ENCODE results near the gene SMCO4.

SMCO4 gene

DNA sequence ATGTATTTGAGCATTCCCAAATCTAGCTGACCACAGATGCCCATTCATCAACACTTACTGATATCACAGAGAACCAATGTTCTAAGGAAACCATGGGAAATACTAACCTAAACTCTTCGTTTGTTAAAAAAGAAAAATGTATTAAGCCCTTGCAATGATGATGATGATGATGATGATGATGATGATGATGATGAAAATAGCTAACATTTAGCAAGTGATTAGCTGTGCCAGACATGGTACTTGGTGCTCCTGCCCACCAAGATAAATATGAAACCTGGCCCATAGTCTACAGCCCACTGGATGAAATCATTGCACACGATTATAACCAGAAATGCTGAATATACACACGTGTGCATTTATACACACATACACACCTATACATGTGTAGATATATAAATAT is 37.5 kb downstream of the SMCO4 start:
- DNase-seq (ENCODE audit: low read depth in 3 of 3, low spot score in 1 of 3) = no peak

DNA sequence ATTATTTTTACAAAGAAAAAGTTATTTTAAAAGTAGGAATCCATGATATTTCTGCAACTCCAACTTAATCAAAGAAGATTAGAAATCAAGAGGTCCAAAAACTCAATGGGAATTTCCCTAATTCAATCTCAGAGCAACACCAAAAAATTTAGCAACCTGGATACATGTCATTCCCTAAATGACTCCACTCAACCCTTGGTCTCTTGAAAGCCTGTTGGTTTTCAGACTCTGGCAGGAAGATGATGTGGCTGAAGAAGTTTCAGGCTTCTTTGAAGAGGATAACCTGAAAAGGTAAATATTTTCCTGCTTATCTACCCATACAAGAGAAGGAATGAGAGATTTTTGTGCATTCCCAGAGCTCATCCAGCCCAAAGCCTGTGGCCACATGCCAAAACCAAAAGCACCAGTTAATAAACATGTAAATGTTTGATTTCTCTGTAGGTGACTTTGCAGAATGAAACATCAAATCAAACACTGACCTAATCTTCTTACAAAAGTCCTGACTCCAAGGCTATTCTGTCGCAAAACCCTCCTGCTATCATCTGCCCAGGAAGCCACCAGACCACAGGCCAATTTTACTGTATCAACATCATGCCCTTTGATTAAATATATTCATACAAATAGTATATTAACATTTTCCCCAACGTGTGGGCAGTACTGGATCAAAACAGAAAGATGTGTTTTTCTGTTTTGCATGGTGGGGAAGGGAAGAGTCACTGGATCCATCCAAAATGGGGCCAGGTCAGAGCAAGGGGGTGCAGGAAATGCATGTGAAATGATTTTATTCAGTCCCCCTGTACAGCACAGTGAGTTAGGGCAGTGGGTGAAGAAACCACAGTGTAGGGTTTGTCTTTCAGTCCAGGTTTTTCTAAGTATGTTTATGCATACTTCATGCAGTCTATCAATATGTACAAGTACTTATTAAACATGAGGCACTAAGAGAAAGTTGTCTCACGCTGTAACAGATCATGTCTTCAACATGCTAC is 38.8 kb downstream of the SMCO4 start:
- no peak for DNase-seq (ENCODE audit: low read depth in 3 of 3, low spot score in 1 of 3)

DNA sequence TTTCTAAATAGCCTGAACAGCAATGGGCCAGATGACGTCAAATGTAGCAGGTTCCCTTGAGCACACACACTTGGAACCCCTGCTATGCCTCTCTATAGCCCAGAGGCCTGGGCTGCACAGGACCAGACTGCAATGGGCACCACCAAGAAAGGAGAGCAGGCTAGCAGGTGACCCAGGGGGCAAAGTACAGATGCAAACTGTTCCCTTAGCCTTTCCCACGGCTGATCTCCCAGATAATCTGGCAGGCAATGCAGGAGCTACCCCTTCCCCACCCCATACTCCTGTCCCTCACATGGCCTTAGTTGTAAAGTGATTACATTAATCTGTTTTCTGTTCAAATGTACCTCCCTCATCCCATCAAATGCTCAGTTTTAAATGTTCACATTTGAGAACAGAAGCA is 41.3 kb downstream of the SMCO4 start:
- no peak for DNase-seq (ENCODE audit: low read depth in 3 of 3, low spot score in 1 of 3)

DNA sequence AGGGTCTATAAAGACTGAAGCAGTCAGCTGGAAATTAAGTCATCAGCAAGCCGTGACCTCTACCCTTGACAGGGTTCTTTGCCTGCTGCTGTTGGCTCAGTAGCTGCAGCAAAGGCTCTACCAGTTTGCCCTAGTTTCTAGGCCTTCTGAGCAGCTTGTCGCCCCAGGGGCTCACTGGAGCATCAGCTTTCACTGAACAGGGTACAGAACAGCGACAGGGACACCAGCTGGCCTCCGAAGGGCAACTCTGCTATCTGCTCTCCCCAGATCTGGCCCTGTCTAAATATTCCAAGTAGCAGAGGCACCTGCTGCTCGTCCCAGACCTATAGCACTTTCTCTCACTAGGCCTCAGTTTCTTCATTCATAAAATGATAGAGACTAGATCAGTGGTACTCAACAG is 42.4 kb downstream of the SMCO4 start:
- no peak for DNase-seq (ENCODE audit: low read depth in 3 of 3, low spot score in 1 of 3)

DNA sequence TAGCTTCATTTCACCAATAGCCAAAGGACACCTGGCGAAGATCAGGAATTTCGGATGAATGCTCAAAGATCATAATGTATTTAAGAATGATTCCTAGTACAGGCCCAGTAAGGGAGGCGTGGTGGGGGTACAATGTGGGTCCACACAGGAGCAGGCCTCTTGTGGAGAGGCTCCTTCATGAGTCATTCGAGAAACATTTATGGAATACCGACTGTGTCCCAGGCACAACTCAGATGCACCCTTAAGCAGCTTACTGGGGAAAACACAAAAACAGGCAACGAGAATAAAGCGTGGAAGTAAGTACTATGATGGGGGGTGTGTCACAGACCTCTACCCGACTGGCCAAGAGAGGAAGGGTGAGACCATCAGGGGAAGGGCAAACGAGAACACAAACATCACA is 44.5 kb downstream of the SMCO4 start:
- no peak for DNase-seq (ENCODE audit: low read depth in 3 of 3, low spot score in 1 of 3)

DNA sequence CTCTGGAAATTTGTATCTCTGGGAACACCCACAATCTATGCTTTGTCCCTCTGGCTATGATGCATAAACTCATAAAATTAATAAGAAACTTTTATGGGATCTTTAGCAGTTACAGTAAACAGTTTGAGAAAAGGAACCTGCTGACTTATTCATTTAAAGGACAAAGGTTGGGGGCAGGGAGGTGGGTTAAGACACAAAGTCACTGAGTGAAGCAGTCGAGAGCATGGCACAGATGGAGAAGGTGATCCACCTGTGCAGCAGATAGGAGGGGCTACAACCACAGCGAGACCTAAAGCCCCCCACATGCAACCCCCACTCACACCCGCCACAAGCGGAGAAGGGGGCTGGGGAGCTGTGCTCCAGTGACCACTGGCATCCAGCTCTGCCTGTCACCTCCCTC is 45.0 kb downstream of the SMCO4 start:
- no peak for DNase-seq (ENCODE audit: low read depth in 3 of 3, low spot score in 1 of 3)

DNA sequence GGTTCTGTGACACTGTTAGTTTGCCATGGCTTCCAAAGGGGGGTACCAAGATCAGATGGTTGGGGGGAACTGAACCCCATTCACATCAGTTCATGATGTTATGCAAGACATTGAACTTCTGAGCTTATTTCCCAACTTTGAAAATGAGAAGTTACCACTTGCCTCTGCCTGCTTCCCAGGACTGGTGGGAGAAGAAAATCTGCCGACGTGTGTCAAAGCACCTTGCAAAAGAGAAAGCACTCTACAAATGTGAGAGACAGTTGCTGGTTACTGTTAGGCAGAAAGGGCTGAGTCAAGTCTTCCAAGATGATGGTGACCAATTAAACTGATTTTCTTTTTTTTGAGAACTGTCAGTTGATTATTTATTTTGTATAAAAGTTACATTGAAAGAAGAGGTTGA is 45.6 kb downstream of the SMCO4 start:
- no peak for DNase-seq (ENCODE audit: low read depth in 3 of 3, low spot score in 1 of 3)

DNA sequence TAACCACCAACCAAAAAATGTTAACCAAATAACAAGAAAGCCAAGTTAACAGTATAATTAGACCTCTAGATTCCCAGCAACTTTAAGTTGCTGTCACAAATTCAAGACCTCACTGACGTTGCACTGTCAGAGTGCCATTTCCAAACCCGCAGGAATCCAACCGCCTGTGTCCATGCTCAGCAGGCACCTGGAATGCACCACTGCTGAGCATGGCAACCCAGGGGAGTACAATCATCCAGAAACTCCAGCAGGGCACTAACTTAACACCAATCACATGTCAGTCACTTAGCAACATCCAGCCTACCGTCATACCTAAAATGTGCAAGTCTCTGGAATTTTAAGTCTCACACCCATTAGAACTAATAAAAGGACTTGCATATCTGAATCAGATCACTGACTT is 48.8 kb downstream of the SMCO4 start:
- DNase-seq (ENCODE audit: low read depth in 3 of 3, low spot score in 1 of 3) = no peak

DNA sequence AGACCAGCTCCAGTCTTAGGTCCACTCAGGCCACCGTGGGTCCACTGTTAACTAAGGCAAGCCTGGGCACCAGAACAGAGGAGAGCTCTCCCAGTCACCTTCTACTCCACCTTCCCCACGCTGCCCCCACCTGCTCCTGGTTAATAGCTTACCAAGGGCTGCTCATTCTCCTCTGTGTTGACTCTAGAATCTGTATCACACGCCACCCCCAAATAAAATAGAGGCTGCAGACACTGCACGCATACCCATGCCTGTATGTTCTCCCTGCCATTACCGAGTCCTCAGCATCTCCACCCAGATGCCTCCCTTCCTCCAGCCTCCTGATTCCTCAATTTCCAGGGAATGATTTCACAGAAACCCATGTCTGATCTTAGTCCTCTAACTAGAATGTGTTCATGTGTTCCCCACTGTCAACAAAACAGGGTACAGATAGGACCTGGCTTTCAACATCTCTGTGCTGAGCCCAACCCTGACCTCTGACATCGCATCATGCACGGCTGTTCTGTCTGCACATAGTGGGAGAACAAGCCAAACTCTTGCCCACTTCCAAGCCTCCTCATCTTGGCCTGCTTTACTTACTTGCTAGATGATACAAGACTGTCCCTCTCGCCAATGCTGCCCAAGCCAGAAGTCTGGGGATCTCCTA is 49.8 kb downstream of the SMCO4 start:
- no peak for DNase-seq (ENCODE audit: low read depth in 3 of 3, low spot score in 1 of 3)

DNA sequence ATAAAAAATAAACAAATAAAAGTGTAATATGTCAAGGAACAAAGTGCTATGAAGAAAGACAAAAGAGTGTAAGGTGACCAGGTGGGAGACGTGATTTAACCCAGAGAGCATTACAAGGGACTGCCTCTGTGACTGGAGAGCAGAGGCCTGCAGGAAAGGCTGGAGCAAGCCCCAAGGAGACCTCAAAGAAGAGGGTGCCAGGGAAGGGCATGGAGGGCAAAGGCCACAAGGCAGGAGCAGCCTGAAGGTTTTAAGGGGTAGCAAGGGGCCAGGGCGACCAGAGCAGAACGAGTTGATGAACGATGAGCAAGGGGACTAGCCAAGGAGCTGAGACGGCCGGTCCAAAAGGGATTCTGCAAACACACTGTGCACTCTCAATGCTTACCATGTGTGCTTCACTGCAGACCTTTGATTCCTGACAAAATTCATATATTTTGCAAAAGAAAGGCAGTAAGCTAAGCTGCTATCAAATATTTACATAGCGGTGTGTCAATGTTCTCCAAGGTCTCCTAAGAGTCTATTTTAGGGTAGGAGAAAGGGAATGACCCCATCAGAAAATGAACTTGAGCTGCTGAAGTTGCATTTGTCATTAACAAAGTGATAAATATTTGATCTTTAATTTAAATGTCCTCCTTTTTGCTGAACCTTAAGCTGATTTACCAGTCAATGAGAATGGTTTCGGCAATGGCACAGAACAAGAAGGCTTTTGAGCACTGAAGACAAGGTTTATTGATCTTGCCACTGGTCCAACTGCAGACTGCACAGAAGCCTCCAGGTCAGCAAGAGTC is 50.5 kb downstream of the SMCO4 start:
- no peak for DNase-seq (ENCODE audit: low read depth in 3 of 3, low spot score in 1 of 3)

DNA sequence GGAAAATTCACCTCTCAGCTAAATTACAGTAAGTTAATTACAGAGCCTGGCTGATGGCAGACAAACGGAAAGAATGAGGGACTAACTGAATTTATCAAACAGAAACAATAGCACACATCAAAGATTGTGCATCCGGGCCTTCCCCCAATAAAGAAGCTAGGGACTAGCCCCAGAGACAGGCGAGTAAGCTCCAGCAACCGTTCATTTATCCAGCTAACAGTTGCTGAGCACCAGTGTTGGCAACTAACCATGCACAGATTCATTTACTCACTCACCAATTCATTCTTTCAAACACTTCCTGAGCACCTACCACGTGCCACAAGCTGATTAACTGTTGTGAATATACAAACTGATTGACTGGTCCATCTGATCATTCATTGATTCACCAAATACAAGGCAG is 51.2 kb downstream of the SMCO4 start:
- DNase-seq (ENCODE audit: low read depth in 3 of 3, low spot score in 1 of 3) = no peak

DNA sequence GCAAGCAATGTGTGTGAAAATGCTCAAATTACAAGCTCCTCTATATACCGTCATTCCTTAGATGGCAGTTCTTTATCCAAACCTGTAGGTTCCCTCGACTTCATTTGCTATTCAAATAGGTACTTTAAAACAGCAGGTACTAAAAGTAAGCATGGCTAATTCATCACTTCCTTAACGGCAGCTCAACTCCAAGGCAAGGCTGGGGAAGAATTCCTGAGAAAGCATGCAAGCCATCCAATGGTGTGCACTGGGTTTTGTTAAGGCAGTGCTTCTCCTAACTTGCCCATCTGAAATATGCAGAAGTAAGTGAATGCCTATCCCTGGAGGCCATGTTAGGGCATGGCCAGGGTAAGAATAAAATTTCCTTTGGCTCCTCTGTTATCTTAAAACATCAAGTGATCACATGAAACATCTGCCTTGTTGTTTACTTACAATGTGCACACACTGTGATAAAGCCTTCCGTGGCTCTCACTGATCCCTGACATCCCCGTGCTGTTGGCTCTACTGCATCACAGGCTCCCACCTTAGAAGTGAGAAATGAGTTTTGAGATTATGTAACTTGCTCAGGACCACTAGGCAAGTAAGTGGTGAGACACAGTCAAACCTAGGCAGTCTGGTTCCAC is 52.1 kb downstream of the SMCO4 start:
- DNase-seq (ENCODE audit: low read depth in 3 of 3, low spot score in 1 of 3) = no peak

DNA sequence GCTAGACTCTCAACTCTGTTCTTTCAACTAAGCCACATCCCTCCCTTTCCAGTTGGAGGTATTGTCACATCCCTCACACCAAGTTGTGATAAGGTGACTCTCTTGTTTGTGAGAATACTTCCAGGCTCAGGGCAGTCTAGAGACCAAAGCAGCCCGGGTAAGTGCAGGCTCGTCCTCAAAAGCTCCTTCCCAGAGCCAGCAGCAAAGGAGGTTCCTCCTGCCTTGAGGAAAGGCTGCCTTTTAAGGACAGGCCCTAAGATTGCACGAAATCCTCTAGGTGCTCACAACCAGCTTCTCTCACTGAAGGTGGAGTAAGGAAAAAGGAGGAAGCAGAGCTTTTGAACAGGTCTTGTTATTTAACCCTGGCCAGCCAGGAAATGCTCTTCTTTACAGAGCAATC is 53.4 kb downstream of the SMCO4 start:
- DNase-seq (ENCODE audit: low read depth in 3 of 3, low spot score in 1 of 3) = no peak

DNA sequence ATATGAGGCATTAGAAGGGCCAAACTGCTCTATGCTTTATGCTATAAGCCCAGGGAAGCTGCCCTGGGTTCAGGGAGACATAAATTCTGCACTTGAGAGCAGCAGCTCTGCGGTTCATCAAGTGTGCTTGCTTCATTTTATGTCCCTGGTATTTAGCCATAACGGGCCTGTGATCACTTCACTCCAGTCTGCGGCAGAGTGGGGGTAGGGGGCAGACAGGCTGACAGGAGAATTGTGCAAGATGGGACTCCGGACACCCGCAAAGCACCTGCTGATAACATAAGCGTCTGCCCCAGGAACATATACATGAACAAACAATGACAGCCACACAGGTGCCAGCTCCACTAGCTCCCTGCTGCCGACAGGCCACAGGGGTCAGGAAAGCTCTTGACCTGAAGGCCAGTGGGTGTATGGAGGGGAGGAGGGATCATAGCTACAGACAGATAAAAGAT is 56.1 kb downstream of the SMCO4 start:
- no peak for DNase-seq (ENCODE audit: low read depth in 3 of 3, low spot score in 1 of 3)

DNA sequence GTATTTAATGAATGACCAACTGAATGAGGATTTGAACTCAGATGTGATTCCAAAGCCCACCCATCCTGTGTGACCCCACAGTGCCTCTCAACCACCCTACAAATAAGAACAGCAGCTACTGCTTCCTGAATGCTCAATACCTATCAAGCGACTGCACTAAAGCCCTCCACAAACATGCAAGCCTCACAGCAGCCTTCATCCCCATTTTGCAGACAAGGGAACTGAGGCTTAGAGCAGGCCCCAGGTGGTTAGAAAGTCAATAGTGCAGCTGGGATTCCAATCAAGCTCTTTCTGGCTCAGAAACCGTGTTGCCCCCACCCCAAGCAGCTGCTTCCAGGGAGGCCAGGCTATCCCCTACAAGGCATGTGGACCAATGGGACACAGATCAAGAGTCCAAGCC is 57.2 kb downstream of the SMCO4 start:
- DNase-seq (ENCODE audit: low read depth in 3 of 3, low spot score in 1 of 3) = no peak

DNA sequence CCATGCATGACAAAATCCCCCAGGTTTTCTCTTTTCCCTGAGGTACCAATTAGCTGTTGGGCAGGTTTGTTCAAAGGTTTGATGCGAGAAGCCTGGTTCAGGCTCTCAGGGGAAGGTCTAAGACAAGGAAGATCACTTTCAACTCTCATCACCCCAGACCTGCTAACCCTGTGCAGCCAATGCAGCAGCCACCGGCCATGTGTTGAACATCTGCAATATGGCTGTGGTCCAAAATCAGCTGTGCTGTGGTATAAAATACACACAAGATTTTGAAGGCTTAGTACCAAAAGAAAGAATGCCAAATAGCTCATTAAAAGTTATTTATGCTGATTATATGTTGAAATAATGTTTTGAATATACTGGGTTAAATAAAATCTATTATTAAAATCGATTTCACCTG is 58.5 kb downstream of the SMCO4 start:
- no peak for DNase-seq (ENCODE audit: low read depth in 3 of 3, low spot score in 1 of 3)

DNA sequence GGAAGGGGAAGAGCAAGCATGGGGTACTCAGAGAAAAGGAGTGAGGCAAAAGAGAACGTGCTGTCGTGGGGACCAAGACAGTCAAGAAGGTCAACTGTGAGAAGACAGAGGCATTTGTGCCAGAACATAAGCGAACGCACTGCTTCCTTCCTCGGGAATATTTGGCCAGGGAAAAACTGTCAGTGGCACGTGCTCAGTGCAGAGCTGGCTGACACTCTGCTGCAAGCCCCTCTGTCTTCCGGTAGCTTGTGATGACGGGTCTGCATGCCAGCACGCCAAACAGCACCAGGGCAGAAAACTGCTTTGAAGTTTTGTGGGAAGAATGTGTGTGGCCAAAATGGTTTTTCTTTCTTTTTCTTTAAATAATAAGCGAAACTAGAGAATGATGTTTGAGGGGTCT is 60.6 kb downstream of the SMCO4 start:
- DNase-seq (ENCODE audit: low read depth in 3 of 3, low spot score in 1 of 3) = no peak

DNA sequence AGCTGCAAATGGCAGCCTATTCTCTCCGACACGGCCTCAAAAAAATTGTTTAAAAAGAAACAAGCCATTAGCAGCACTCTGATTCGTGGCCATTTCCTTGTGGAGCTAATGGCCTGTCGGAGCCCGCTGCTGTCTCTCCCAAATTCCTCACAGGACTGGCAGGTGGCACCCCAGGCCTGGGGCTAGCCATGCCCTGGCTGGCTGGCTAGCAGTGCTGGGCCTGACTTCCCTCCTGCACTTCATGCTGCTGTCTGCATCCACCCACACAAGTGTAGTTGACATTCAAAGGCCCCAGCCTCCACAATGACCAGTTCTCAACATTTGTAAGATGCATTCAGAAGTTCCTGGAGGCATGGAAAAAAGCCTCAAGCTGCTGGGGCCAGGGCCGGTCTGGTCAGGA is 61.5 kb downstream of the SMCO4 start:
- DNase-seq (ENCODE audit: low read depth in 3 of 3, low spot score in 1 of 3) = no peak

DNA sequence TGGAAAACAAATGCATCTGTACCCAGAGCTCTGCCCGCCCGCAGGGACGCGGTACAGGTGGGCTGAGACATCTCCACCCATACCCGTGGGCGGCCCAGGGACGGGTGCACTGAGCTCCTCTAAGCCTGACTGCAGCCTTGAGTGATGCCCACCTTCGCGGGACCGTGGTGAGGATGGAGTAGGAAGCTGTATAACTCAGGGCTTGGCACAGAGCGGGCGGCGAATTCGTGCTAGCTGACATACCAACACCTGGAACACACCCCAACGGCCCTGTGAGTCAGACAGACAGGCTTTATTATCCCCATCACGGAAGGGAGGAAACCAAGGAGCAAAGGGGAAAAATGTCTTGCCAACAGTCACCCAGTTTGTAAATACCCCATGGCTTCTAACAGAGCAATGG is 61.9 kb downstream of the SMCO4 start:
- no peak for DNase-seq (ENCODE audit: low read depth in 3 of 3, low spot score in 1 of 3)

DNA sequence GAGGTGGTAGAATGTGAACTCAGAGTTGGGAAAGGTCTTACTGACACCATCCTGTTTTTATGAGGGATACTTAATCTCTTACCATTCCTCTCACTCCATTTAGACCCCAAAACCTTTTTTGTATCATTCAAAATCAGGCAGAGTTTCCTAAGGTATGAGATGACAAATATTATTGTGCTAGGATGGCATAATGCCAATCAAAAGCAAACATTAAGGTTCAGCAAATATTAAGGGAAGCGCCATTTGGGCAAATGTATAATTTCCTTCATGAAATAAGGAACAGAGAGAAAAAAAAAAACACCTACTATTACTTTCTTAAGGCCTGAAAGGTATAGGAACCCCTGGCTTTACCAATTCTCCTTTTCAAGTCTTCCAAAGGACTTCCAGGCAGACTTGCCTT is 62.4 kb downstream of the SMCO4 start:
- DNase-seq (ENCODE audit: low read depth in 3 of 3, low spot score in 1 of 3) = no peak

DNA sequence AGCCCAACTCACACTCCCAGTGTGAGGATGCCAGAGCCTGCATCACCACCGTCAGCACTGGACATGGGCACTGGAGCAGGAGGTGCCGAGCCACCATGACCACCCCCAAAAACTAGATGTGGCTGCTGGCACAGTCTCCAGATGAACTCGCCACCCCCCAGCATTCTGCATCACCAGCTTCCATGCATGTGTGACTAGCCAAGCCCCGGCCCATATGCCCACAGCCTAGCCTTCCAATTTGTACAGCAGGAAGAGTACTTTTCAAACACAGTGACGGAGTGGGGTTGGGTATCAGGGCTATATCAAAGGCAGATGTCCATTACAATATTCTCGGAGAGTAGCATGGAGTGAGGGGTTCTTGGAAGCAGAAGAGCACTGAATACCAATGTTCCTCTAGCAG is 62.9 kb downstream of the SMCO4 start:
- no peak for DNase-seq (ENCODE audit: low read depth in 3 of 3, low spot score in 1 of 3)

All from stimulated activated CD4-positive, alpha-beta T cell treated with anti-CD3 and anti-CD28 coated beads, TNF-alpha, amount 100 ng/mL, for 1 hour (primary cell).